Colon (tissue), 2 donors: Measurements from ENCODE around the gene SCCPDH.

Experiments
- FAIRE-seq: peaks from 2 replicates; lab custom pipeline; 2012; peaks lifted over from hg19 to GRCh38; lab: Jason Lieb, UNC
- donor health status: control.
- donor health status: control.

The SCCPDH gene

GRCh38 chr1:246786606-246787238, 62.5 kb downstream of the SCCPDH start:
- FAIRE-seq, result no peak

- no peak for FAIRE-seq
Measured at GRCh38 chr1:246787781-246788513, 63.7 kb downstream of the SCCPDH start.

- FAIRE-seq, result no peak
Measured at GRCh38 chr1:246788895-246789338, 64.7 kb downstream of the SCCPDH start.

DNA sequence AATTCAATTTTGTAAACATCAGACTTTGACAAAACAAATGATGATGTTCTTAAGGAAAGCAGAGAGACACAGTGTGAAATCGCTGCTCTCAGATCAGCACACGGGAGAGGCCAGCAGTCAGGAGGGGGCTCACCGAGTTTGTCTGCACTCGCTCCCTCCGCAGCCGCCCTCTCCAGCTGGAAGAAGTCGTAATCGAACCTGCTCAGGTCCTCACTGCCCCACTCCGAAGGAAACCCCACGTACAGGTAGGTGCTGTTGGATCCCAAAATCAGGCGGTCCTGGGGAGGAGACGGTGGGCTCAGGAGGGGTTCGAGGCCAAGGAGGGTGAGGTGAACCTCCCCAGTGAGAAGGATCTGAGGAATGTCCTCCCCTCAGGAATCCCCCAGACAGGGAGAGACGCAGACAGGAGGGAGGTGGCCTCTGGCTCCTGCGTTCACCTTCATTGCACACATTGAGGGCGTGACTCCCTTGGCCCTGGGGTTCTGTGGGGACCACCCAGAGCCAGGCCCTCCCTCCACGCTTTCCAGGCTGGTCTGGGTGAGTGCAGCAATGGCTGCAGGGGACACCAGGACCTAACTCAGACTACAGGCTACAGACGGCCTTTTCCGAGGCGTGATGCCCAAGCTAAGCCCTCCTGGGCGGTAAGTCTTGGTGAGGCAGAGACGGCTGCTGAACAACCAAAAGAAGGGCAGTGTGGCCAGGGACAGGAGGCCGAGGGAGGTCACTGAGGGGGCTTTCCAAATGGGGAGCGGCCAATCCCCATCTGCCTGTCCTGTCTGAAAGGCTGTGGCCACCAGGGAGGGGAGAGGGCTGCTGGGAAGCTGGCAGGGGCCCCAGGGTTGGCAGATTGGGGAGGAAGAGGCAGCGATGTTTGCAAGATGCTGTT, 65.5 kb downstream of the SCCPDH start:
- no peak for FAIRE-seq

DNA sequence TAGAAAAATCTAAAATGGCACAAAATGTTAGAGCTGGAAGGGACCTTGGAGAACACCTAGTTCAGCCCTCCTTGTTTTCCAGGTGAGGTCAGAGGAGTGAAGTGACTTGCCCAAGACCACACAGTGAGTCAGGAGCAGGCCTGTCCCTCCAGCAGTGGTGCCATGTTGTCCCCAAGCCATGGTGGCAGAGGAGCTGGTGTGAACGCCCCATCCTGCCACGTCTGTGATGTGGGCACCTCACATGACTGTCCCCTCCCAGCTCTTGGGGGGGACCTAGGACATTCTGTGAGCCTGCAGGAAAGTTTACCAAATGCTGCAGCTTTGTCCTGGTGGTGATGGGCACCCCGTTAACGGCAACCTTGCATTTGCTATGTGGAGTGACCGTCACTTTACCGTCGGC, 66.2 kb downstream of the SCCPDH start:
- FAIRE-seq, result no peak

GRCh38 chr1:246790833-246791232, 66.6 kb downstream of the SCCPDH start:
- no peak for FAIRE-seq

- FAIRE-seq, result no peak
Measured at GRCh38 chr1:246791303-246791918, 67.2 kb downstream of the SCCPDH start.

- FAIRE-seq, result no peak
Measured at GRCh38 chr1:246792603-246793002, 68.4 kb downstream of the SCCPDH start.

DNA sequence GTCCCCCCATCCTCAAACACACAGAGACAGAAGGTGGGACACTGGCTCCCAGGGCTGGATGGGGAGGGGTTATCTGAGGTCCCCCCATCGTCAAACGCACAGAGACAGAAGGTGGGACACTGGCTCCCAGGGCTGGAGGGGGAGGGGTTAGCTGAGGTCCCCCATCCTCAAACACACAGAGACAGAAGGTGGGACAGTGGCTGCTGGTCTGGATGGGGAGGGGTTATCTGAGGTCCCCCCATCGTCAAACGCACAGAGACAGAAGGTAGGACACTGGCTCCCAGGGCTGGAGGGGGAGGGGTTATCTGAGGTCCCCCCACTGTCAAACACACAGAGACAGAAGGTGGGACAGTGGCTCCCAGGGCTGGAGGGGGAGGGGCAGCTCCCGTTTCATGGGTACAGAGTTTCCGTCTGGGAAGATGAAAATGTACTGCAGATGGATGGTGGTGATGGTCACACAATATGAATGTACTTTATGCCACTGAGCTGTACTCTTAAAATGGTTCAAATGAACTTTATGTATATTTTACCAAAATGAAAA, 69.2 kb downstream of the SCCPDH start:
- FAIRE-seq, result no peak

DNA sequence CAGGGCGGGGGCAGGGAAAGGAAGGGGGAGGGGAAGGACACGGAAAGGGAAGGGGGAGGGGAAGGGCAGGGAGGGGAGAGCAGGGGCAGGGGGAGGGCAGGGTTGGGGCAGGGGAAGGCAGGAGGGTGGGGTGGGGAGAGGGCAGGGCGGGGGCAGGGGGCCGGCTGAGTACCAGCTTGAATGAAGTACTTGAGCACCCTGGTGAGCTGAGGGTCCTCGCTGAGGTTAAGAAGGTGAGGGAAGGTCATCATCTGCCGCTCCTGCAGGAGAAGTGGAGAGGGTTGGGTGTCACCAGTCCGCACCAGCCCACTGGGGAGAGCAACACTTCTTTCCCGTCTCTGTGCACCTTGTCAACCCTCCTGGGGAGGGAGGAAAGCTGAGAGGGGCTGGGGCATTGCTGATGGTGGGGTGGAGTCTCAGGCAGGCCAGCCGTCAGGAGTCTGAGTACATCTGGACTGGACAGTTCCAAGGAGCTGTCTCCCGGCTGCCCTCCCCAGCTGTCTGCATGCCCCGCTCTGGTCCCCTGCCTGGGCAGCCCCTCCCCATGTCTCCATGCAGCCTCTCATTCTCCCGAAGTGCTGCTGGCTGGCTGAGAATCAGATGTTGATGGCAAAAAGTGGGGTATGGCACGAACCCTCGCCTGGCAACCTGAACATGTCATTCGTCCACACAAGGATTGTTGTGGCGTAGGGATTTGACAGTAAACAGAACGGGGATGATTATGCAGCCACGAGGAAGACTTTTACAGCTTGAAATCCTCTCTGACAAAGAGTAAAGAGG, 70.0 kb downstream of the SCCPDH start:
- FAIRE-seq, result no peak

GRCh38 chr1:246794828-246795671, 70.8 kb downstream of the SCCPDH start:
- FAIRE-seq, result no peak

- no peak for FAIRE-seq
Measured at GRCh38 chr1:246795906-246796694, 71.9 kb downstream of the SCCPDH start.

DNA sequence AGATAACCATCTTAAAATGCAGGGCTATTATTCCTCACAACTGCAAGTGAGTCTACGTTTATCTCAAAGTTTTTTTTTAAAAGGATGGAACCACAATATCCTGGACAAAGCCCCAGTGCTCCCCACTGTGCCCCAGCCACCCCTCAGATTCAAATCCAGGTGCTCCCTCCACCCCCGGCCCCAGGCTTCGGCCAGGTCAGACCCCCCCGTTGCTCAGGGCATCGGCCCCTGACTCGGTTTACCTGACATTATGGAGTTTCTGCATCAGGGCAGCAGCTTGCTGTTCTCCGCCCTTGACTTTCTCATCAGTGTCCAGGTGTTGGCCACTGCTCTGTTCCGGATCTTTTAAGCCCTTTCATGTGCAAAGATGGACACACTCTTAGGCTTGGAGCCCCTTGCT, 72.9 kb downstream of the SCCPDH start:
- FAIRE-seq, result no peak

DNA sequence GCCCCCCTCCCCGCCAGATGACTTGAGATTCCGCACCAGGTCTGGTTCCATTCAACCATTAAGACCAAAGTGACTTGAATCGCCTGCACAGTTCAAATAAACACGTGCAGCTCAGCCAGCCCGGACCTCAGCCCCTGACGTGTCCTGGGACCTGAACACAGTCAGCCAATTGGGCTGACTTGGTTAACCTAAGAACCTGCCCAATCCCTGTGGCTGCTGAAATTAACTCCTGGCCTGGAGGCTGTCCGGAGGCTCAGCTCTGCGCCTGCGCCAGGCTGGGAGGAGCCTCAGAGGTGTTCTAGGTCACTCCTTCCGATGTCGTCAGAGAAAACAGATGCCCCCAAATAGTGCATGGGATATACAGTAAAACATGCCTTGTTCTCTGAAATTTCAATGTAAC, 73.4 kb downstream of the SCCPDH start:
- FAIRE-seq, result no peak

- FAIRE-seq, result no peak
Measured at GRCh38 chr1:246798107-246798506, 73.9 kb downstream of the SCCPDH start.

DNA sequence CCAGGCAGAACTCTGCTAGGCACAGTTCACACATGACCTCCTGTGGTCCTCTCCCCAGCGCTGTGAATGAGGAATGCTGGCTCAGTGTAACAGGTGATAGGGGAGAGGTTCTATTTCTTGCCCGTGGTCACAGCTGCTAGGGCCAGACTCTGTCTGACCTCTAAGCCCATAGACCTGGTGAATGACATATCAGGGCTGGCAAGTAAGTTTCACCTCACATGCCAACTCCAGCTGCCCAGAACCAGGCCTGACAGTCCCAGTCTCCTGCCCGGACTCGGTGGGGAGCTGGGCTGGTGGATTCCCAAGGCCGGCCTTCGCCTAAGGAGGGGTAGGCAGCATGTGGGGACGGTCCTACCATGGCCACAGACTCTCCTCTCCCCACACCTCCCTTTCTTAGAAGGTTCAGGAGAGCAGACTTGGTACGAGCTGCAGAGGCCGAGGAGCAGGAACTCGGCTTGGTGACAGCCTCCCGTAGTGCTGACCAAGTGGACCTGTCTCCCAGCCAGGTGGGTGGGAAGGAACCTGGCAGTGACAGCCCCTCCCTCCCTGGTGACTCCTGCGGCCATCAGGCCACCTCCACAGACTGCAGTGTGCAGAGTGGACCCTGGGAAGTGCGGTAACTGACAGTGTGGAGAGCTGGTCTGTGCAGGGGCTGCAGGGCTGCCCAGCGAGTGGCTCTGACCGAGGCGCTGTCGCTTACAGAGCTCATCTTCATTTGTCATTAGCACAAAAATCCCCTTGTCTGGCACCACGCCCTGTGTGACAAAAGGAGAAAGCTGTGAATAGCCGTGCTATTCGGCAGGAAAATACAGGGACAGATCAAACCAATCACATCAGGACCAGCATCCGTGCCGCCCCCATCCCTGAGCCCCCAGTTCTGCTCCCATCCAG, 74.6 kb downstream of the SCCPDH start:
- no peak for FAIRE-seq

- no peak for FAIRE-seq
Measured at GRCh38 chr1:246800356-246800755, 76.1 kb downstream of the SCCPDH start.

DNA sequence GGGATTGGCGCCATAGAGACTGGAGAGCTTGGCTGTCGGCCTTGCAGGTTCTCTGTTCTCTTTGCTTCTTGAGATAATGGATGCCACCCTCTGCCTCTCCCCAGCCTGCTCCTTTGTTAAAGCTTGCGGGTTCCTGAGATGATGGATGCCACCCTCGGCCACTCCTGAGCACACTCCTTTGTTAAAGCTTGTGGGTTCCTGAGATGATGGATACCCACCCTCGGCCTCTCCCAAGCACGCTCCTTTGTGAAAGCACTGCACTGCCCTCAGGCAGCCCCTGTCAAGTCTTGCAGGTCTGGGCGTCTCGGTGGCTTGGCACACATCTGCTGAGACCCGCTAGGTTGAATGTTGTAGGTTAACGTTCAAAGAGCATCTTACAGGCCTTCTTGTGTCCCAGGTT, 76.5 kb downstream of the SCCPDH start:
- no peak for FAIRE-seq
